IMR-90 (cell line): ENCODE measurements around the gene SLC4A7. TPM values are rescaled to one million over a fixed set of nuclear protein-coding genes. Genes with fewer than 3 reads are reported as not detected.

Experiments used
- ATAC-seq: fragments of 200-7000 bp; cut with Tn5 transposase; 2 replicates; pipeline ENCODE4 v1.9.1; 2020; ENCODE audit warnings: low read depth, mild to moderate bottlenecking, moderate library complexity
- BruUV-seq: library from RNA; stranded (reverse); fragments of 400-500 nt; replicated peaks from 2 replicates; lab custom pipeline; 2021; lab: Mats Ljungman, UMichigan
- CTCF ChIA-PET: fragments of 300-600 bp; formaldehyde crosslinking; extraction: SDS; loops from one replicate; lab custom pipeline; 2021; ENCODE audit warnings: antibody characterized with exemption; lab: Yijun Ruan, JAX
- POLR2A ChIA-PET: fragments of 300-600 bp; sonication (Branson Sonifier 250); formaldehyde crosslinking; loops from one replicate; lab custom pipeline; 2022; ENCODE audit warnings: antibody characterized with exemption; ENCODE audit not compliant: unreplicated experiment; lab: Charles Lee
- DNase-seq: peaks from one replicate; pipeline ENCODE4 v3.0.0; 2013
- H2AFZ ChIP-seq: replicated peaks from 2 replicates; pipeline ENCODE3; 2013; ENCODE audit warnings: low read length, mild to moderate bottlenecking; ENCODE audit not compliant: poor library complexity
- H2AK5ac ChIP-seq: 2 replicates; pipeline ENCODE4 v1.6.1; 2013; ENCODE audit warnings: low read depth, low read length, inconsistent platforms
- H2AK9ac ChIP-seq: replicated peaks from 2 replicates; pipeline ENCODE3; 2013; ENCODE audit warnings: mild to moderate bottlenecking, low read depth, low read length, moderate library complexity; ENCODE audit not compliant: poor library complexity
- H2BK120ac ChIP-seq: 2 replicates; pipeline ENCODE4 v1.6.1; 2013; ENCODE audit warnings: low read depth, low read length, inconsistent platforms
- H2BK15ac ChIP-seq: 3 replicates; pipeline ENCODE4 v1.6.1; 2013; ENCODE audit warnings: low read depth, low read length, inconsistent platforms
- H2BK20ac ChIP-seq: 2 replicates; pipeline ENCODE4 v1.6.1; 2013; ENCODE audit warnings: low read depth, mild to moderate bottlenecking, inconsistent platforms, low read length, moderate library complexity
- H2BK5ac ChIP-seq: 2 replicates; pipeline ENCODE4 v1.6.1; 2013; ENCODE audit warnings: mild to moderate bottlenecking, low read depth, low read length, inconsistent platforms; ENCODE audit not compliant: poor library complexity, severe bottlenecking
- H3K14ac ChIP-seq: replicated peaks from 2 replicates; pipeline ENCODE4 v1.6.1; 2013; ENCODE audit warnings: low read depth, low read length, inconsistent platforms
- H3K18ac ChIP-seq: 2 replicates; pipeline ENCODE4 v1.6.1; 2013; ENCODE audit warnings: low read depth, low read length, control low read depth
- H3K23ac ChIP-seq: 2 replicates; pipeline ENCODE4 v1.6.1; 2013; ENCODE audit warnings: low read depth, low read length, inconsistent platforms
- H3K27ac ChIP-seq: 2 replicates; pipeline ENCODE4 v1.5.1; 2013; ENCODE audit warnings: mild to moderate bottlenecking, control low read depth, low read length; ENCODE audit not compliant: insufficient read depth
- H3K27me3 ChIP-seq: 2 replicates; pipeline ENCODE4 v1.6.1; 2013; ENCODE audit warnings: low read length; ENCODE audit not compliant: control insufficient read depth, insufficient read depth
- H3K36me3 ChIP-seq: 2 replicates; pipeline ENCODE4 v1.6.1; 2013; ENCODE audit warnings: low read length, mixed read lengths; ENCODE audit not compliant: control insufficient read depth, insufficient read depth
- H3K4ac ChIP-seq: 2 replicates; pipeline ENCODE4 v1.6.1; 2013; ENCODE audit warnings: low read depth, low read length, inconsistent platforms
- H3K4me1 ChIP-seq: 2 replicates; pipeline ENCODE4 v1.6.1; 2013; ENCODE audit warnings: low read length, mixed read lengths; ENCODE audit not compliant: control insufficient read depth, insufficient read depth
- H3K4me2 ChIP-seq: 2 replicates; pipeline ENCODE4 v1.6.1; 2013; ENCODE audit warnings: low read depth, mild to moderate bottlenecking, control low read depth, low read length, moderate library complexity
- H3K4me3 ChIP-seq: 2 replicates; pipeline ENCODE4 v1.5.1; 2013; ENCODE audit warnings: low read depth, mild to moderate bottlenecking, control low read depth, low read length, moderate library complexity; ENCODE audit not compliant: insufficient read depth
- H3K56ac ChIP-seq: 2 replicates; pipeline ENCODE4 v1.6.1; 2013; ENCODE audit warnings: low read length, inconsistent platforms; ENCODE audit not compliant: insufficient read depth; ENCODE audit errors: extremely low read depth
- H3K79me1 ChIP-seq, 2 experiments: 2 replicates each; pipeline ENCODE4 v1.6.1; 2013; ENCODE audit warnings: low read length in 2 of 2, inconsistent platforms in 1 of 2, low read depth in 1 of 2
- H3K9ac ChIP-seq: 2 replicates; pipeline ENCODE4 v1.6.1; 2013; ENCODE audit warnings: low read depth, low read length, control low read depth
- H3K9me1 ChIP-seq: 2 replicates; pipeline ENCODE4 v1.6.1; 2013; ENCODE audit warnings: low read length, inconsistent platforms; ENCODE audit not compliant: insufficient read depth
- H3K9me3 ChIP-seq: 2 replicates; pipeline ENCODE4 v1.6.1; 2013; ENCODE audit warnings: low read length; ENCODE audit not compliant: control insufficient read depth, insufficient read depth
- H4K20me1 ChIP-seq: 2 replicates; pipeline ENCODE4 v1.6.1; 2013; ENCODE audit warnings: low read length, inconsistent platforms; ENCODE audit not compliant: insufficient read depth
- H4K5ac ChIP-seq: 2 replicates; pipeline ENCODE4 v1.6.1; 2013; ENCODE audit warnings: mild to moderate bottlenecking, low read depth, low read length, control low read depth
- H4K8ac ChIP-seq, 2 experiments: 2 replicates each; pipeline ENCODE4 v1.6.1; 2013; ENCODE audit warnings: low read depth in 2 of 2, low read length in 2 of 2, control low read depth in 1 of 2, inconsistent platforms in 1 of 2
- H4K91ac ChIP-seq: 2 replicates; pipeline ENCODE4 v1.6.1; 2013; ENCODE audit warnings: low read depth, low read length, inconsistent platforms; ENCODE audit not compliant: insufficient read depth
- BHLHE40 ChIP-seq: fragments of 150-350 bp; IDR thresholded peaks from 2 replicates; pipeline ENCODE4 v1.6.1; 2016; ENCODE audit warnings: mild to moderate bottlenecking, low read depth, low read length
- NFE2L2 ChIP-seq: fragments of 150-350 bp; IDR thresholded peaks from 2 replicates; pipeline ENCODE4 v1.6.1; 2016; ENCODE audit warnings: low read depth, mild to moderate bottlenecking, low read length
- POLR2A ChIP-seq: IDR thresholded peaks from 2 replicates; pipeline ENCODE4 v1.6.1; 2012; ENCODE audit warnings: mild to moderate bottlenecking, low read depth, low read length
- RFX5 ChIP-seq: IDR thresholded peaks from 2 replicates; pipeline ENCODE4 v1.8.0; 2012; ENCODE audit warnings: low read depth, mild to moderate bottlenecking, low read length, moderate library complexity
- WGBS, 2 experiments: methylation state at CpG; one replicate each; pipeline versions ENCODE4 v1.1.5 to v1.1.7; 2013; ENCODE audit warnings: missing lambda C conversion rate in 2 of 2; ENCODE audit not compliant: insufficient read length in 1 of 2; ENCODE audit errors: extremely low coverage in 2 of 2; 5-methylcytosine and 5-hydroxymethylcytosine counted together
- dilution Hi-C: fragments of 300-500 bp; cut with HindIII; formaldehyde crosslinking; loops from one replicate; pipeline ENCODE4 v1.14.3; 2018; ENCODE audit warnings: low sequenced_read_pairs; ENCODE audit not compliant: unreplicated experiment
- in situ Hi-C: fragments of 300-500 bp; cut with MboI; formaldehyde crosslinking; loops from 3 replicates; pipeline ENCODE4 v1.14.3; 2019; ENCODE audit warnings: low sequenced_read_pairs, inconsistent platforms, mixed read lengths
- intact Hi-C: fragments of 100-400 bp; cut with micrococcal nuclease; formaldehyde crosslinking; loops from 2 replicates; pipeline ENCODE4 v1.10.0; 2022
- polyA plus RNA-seq, 3 experiments: library from polyadenylated mRNA; depleted of rRNA; stranded (reverse); fragments of >200 nt; gene quantifications; 2 replicates each; pipeline ENCODE4 v1.2.3, GENCODE V29; 2012; ENCODE audit warnings: low replicate concordance in 1 of 3
- total RNA-seq: library from RNA; depleted of rRNA; stranded (reverse); fragments of >200 nt; gene quantifications from 2 replicates; pipeline ENCODE4 v1.2.3, GENCODE V29; 2012

The SLC4A7 gene
- total and polyA plus RNA-seq, 2 of the 4 experiments (the other 2 are of a cell fraction) = 17.7 to 50.4 TPM

DNA sequence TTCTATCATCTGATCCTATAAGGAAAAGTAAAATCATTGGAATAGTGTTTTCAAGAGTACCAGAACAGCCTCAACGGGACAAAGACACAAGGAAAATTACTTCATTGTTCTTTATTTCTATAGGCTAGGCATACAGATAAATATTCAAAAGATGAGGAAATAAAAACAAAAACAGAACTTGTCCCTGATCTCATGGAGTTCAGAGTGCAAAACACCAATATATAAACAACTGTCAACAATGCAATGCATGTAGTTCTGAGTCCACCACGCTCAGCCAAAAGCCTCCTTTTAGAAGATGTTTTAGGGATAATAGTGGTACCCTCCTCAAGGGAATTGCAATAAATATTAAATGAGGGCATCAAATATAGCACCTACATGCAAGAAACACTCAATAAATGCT is 4.6 kb upstream of the SLC4A7 start:
- no CpG with 5 or more reads among the region's 2 CpGs for WGBS, 2 experiments
- intact Hi-C loops = loop anchor here (10.0 kb wide), 1 partner anchor 846 kb away; no protein-coding TSS in a partner anchor
- Histone ChIP-seq H2AFZ (no peak overlapping the region), H2BK120ac (no peak overlapping the region), H3K18ac (no peak overlapping the region), H3K79me1 (peaks cover 0 to 6% of the 10 kb centered on the region in 2 experiments; a peak in 1 of 4 replicates), H4K8ac (no peak overlapping the region), H3K9me1 (peaks cover 5% of the 10 kb centered on the region; the same call in 1 of the 2 replicates), H3K27ac (no peak overlapping the region), H4K5ac (no peak overlapping the region), H4K20me1 (no peaks in the 10 kb centered on the region), H2BK20ac (no peak overlapping the region), H2AK5ac (no peak overlapping the region), H3K23ac (no peak overlapping the region), H2BK15ac (no peak overlapping the region), H2BK5ac (no peak overlapping the region), H3K4me2 (no peak overlapping the region), H3K56ac (no peak overlapping the region), H2AK9ac (no peak overlapping the region), H3K36me3 (no peaks in the 10 kb centered on the region), H3K4ac (no peak overlapping the region), H3K27me3 (no peaks in the 10 kb centered on the region), H3K9me3 (no peaks in the 10 kb centered on the region), H4K91ac (no peak overlapping the region), H3K9ac (no peak overlapping the region), H3K4me3 (no peak overlapping the region), H3K14ac (no peak overlapping the region), H3K4me1 (peaks cover 2% of the 10 kb centered on the region; the same call in 1 of the 2 replicates)
- no peak for ATAC-seq
- no TSS peak for BruUV-seq
- no peak for DNase-seq
- TF ChIP-seq RFX5 (no peak), NFE2L2 (no peak), BHLHE40 (no peak), POLR2A (no peak)
- ChIA-PET CTCF (interaction anchor here (0.7 kb wide), 1 partner anchor 28 kb away, joined by 3 read pairs; no protein-coding TSS in a partner anchor), POLR2A (no interaction called here)
- dilution Hi-C loops = no loop called here
- in situ Hi-C loops = loop anchor here (5.0 to 10.0 kb wide), 2 partner anchors 38 to 186 kb away; no protein-coding TSS in a partner anchor
